ENCODE results near the gene ID4.

The ID4 gene

DNA sequence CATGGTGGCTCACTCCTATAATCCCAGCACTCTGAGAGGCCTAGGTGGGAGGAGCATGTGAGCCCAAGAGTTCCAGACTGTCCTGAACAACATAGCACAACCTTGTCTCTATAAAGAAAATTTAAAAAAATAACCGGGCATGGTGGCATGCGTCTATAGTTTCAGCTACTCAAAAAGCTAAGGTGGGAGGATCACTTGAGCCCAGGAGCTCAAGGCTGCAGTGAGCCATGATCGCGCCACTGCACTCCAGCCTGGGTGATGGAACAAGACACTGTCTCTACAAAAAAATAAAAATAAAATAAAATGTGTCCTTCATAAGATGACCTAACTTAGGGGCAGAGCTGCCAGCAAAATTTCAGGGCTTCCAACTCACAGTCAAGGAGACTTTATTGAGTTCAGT lies 12.6 kb downstream of the ID4 start:
- peaks cover 13% of the 10 kb centered on the region for H3K4me1 ChIP-seq (ENCODE audit: control insufficient read depth, insufficient read depth, low read length)
- TF ChIP-seq ZNF501 (tag by site-specific recombination; IDR thresholded peaks at IDR 0.05) (no peak), ZNF394 (tag by site-specific recombination; IDR thresholded peaks at IDR 0.05; ENCODE audit: borderline replicate concordance) (no peak), ZSCAN5A (tag by site-specific recombination; IDR thresholded peaks at IDR 0.05) (no peak), ZNF335 (tag by site-specific recombination; conservative IDR thresholded peaks at IDR 0.05) (no peak), ZSCAN23 (tag by site-specific recombination; IDR thresholded peaks at IDR 0.05) (no peak), MYNN (tag by site-specific recombination; IDR thresholded peaks at IDR 0.05; ENCODE audit: borderline replicate concordance) (no peak), HOXA7 (CRISPR knock-in tag; IDR thresholded peaks at IDR 0.05; ENCODE audit: borderline replicate concordance) (no peak), ZNF677 (tag by site-specific recombination; IDR thresholded peaks at IDR 0.05) (no peak), CTCF (tag by site-specific recombination; IDR thresholded peaks at IDR 0.05) (no peak), INSM2 (tag by site-specific recombination; IDR thresholded peaks at IDR 0.05) (no peak), ZNF843 (tag by site-specific recombination; IDR thresholded peaks at IDR 0.05) (no peak), KLF17 (tag by site-specific recombination; IDR thresholded peaks at IDR 0.05) (no peak), ZNF747 (tag by site-specific recombination; IDR thresholded peaks at IDR 0.05) (no peak), PRDM2 (tag by site-specific recombination; IDR thresholded peaks at IDR 0.05; ENCODE audit: borderline replicate concordance) (no peak), ATF2 (tag by site-specific recombination; IDR thresholded peaks at IDR 0.05; ENCODE audit: low read depth) (no peak), ZNF366 (tag by site-specific recombination; conservative IDR thresholded peaks at IDR 0.05) (no peak), TCF7L2 (IDR thresholded peaks at IDR 0.05; ENCODE audit: borderline replicate concordance, low read depth, low read length) (no peak), ZFP37 (tag by site-specific recombination; IDR thresholded peaks at IDR 0.05) (no peak)
- TF ChIP-seq, protein P1, sequence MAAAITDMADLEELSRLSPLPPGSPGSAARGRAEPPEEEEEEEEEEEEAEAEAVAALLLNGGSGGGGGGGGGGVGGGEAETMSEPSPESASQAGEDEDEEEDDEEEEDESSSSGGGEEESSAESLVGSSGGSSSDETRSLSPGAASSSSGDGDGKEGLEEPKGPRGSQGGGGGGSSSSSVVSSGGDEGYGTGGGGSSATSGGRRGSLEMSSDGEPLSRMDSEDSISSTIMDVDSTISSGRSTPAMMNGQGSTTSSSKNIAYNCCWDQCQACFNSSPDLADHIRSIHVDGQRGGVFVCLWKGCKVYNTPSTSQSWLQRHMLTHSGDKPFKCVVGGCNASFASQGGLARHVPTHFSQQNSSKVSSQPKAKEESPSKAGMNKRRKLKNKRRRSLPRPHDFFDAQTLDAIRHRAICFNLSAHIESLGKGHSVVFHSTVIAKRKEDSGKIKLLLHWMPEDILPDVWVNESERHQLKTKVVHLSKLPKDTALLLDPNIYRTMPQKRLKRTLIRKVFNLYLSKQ (tag by site-specific recombination; IDR thresholded peaks at IDR 0.05; ENCODE audit: borderline replicate concordance): no peak
- TF ChIP-seq, protein P2, sequence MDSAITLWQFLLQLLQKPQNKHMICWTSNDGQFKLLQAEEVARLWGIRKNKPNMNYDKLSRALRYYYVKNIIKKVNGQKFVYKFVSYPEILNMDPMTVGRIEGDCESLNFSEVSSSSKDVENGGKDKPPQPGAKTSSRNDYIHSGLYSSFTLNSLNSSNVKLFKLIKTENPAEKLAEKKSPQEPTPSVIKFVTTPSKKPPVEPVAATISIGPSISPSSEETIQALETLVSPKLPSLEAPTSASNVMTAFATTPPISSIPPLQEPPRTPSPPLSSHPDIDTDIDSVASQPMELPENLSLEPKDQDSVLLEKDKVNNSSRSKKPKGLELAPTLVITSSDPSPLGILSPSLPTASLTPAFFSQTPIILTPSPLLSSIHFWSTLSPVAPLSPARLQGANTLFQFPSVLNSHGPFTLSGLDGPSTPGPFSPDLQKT (IDR thresholded peaks at IDR 0.05; ENCODE audit: borderline replicate concordance, low read depth, low read length): no peak
- no peak overlapping the region for H3K4me3 ChIP-seq (ENCODE audit: low read depth, low read length)
- ChIA-PET POLR2A (interaction anchor here (8.5 kb wide), 1 partner anchor 11 kb away, joined by 73 read pairs; the partner anchor contains the start of gene ID4), CTCF (interaction anchor here (2.9 kb wide), 1 partner anchor 8 kb away, joined by 12 read pairs; no protein-coding TSS in a partner anchor)
- H3K9me3 ChIP-seq (ENCODE audit: control insufficient read depth, insufficient read depth, low read depth, low read length): no peaks in the 10 kb centered on the region
- H3K36me3 ChIP-seq (ENCODE audit: control insufficient read depth in 2 of 2, insufficient read depth in 1 of 2, low read length in 2 of 2): no peaks in the 10 kb centered on the region
- H3K27ac ChIP-seq (ENCODE audit: extremely low read depth, low read depth, low read length): no peak overlapping the region
